Caco-2 (cell line): ENCODE data around the gene FBXL16. TPM values are rescaled to one million over a fixed set of nuclear protein-coding genes. Genes with fewer than 3 reads are reported as not detected.

Source experiments
- BruUV-seq: library from RNA; stranded (reverse); fragments of 400-500 nt; replicated peaks from 2 replicates; lab custom pipeline; 2021; lab: Mats Ljungman, UMichigan
- CTCF ChIA-PET: fragments of 300-600 bp; sonication (Branson Sonifier 250); formaldehyde crosslinking; loops from one replicate; lab custom pipeline; 2022; ENCODE audit warnings: antibody characterized with exemption; lab: Charles Lee
- POLR2A ChIA-PET: fragments of 300-600 bp; sonication (Branson Sonifier 250); formaldehyde crosslinking; loops from one replicate; lab custom pipeline; 2022; ENCODE audit warnings: antibody characterized with exemption; lab: Charles Lee
- DNase-seq, 2 experiments: peaks; one replicate each; pipeline versions ENCODE4 v3.0.0 to v3.0.0-alpha.2; 2020 to 2022
- H3K27me3 ChIP-seq: replicated peaks from 2 replicates; pipeline ENCODE4 v1.6.0; 2011; ENCODE audit warnings: low read length; ENCODE audit not compliant: control insufficient read depth, insufficient read depth
- H3K36me3 ChIP-seq: 2 replicates; pipeline ENCODE4 v1.5.1; 2011; ENCODE audit warnings: low read length; ENCODE audit not compliant: control insufficient read depth, insufficient read depth
- H3K4me1 ChIP-seq: fragments of 250-450 bp; sonication (Bioruptor Pico); 2 replicates; pipeline ENCODE4 v1.5.1; 2020; ENCODE audit warnings: mild to moderate bottlenecking
- H3K4me3 ChIP-seq: 2 replicates; pipeline ENCODE4 v1.5.1; 2011; ENCODE audit warnings: low read depth, mild to moderate bottlenecking, control low read depth, low read length
- H3K9me3 ChIP-seq: fragments of 250-450 bp; sonication (Bioruptor Pico); 2 replicates; pipeline ENCODE4 v1.5.1; 2020; ENCODE audit warnings: mild to moderate bottlenecking, moderate library complexity
- H3K27ac Mint-ChIP-seq: one replicate; pipeline ENCODE4 v1.8.0; 2022; ENCODE audit warnings: mixed read lengths; ENCODE audit not compliant: unreplicated experiment
- H3K27me3 Mint-ChIP-seq: one replicate; pipeline ENCODE4 v1.8.0; 2022; ENCODE audit warnings: mixed read lengths; ENCODE audit not compliant: insufficient read depth, unreplicated experiment
- H3K36me3 Mint-ChIP-seq: one replicate; pipeline ENCODE4 v1.8.0; 2022; ENCODE audit warnings: mild to moderate bottlenecking, mixed read lengths; ENCODE audit not compliant: insufficient read depth, unreplicated experiment
- H3K4me1 Mint-ChIP-seq: one replicate; pipeline ENCODE4 v1.8.0; 2022; ENCODE audit warnings: low read depth, mixed read lengths; ENCODE audit not compliant: unreplicated experiment
- H3K4me3 Mint-ChIP-seq: one replicate; pipeline ENCODE4 v1.8.0; 2022; ENCODE audit warnings: mild to moderate bottlenecking, moderate library complexity, mixed read lengths; ENCODE audit not compliant: unreplicated experiment
- H3K9me3 Mint-ChIP-seq: one replicate; pipeline ENCODE4 v1.8.0; 2022; ENCODE audit warnings: mixed read lengths; ENCODE audit not compliant: unreplicated experiment
- CTCF ChIP-seq, 2 experiments: fragments of 200-600 bp in 1 of 2; IDR thresholded peaks; 1 replicate in 1 of 2; 2 replicates in 1 of 2; pipeline versions ENCODE4 v1.5.1 to v1.8.0; 2011 to 2022; ENCODE audit warnings: antibody characterized with exemption in 1 of 2, control low read depth in 1 of 2, inconsistent platforms in 1 of 2, low read depth in 1 of 2, low read length in 1 of 2, mild to moderate bottlenecking in 1 of 2, moderate library complexity in 1 of 2; ENCODE audit not compliant: insufficient read depth in 1 of 2, severe bottlenecking in 1 of 2, unreplicated experiment in 1 of 2
- intact Hi-C: fragments of 100-400 bp; cut with micrococcal nuclease; formaldehyde crosslinking; loops from one replicate; pipeline ENCODE4 v1.10.0; 2022; ENCODE audit not compliant: unreplicated experiment
- total RNA-seq: library from RNA; stranded (reverse); gene quantifications from 2 replicates; pipeline ENCODE4 v1.2.3, GENCODE V29; 2022

FBXL16 gene
- total RNA-seq, 1 experiment from 2014 or later = 10.5 TPM

- Mint-ChIP-seq H3K9me3 (no peaks in the 10 kb centered on the region), H3K36me3 (peaks cover 36% of the 10 kb centered on the region), H3K4me3 (no peak overlapping the region), H3K4me1 (no peaks in the 10 kb centered on the region), H3K27ac (no peak overlapping the region), H3K27me3 (no peaks in the 10 kb centered on the region)
- TF ChIP-seq CTCF (IDR thresholded peaks at IDR 0.05; ENCODE audit: insufficient read depth in 1 of 2, low read depth in 1 of 2, low read length in 1 of 2, severe bottlenecking in 1 of 2, unreplicated experiment in 1 of 2) = no peak
- intact Hi-C loops = no loop called here
- Histone ChIP-seq H3K4me3 (no peak overlapping the region), H3K36me3 (peaks cover 1% of the 10 kb centered on the region), H3K27me3 (no peaks in the 10 kb centered on the region), H3K9me3 (no peaks in the 10 kb centered on the region), H3K4me1 (peaks cover 15% of the 10 kb centered on the region; the same call in 1 of the 2 replicates)
- no peak for DNase-seq
- CTCF ChIA-PET = no interaction called here
- no TSS peak for BruUV-seq
- POLR2A ChIA-PET = no interaction called here
These were observed 29.1 kb downstream of the FBXL16 start for GRCh38 chr16:676565-676902.

DNA sequence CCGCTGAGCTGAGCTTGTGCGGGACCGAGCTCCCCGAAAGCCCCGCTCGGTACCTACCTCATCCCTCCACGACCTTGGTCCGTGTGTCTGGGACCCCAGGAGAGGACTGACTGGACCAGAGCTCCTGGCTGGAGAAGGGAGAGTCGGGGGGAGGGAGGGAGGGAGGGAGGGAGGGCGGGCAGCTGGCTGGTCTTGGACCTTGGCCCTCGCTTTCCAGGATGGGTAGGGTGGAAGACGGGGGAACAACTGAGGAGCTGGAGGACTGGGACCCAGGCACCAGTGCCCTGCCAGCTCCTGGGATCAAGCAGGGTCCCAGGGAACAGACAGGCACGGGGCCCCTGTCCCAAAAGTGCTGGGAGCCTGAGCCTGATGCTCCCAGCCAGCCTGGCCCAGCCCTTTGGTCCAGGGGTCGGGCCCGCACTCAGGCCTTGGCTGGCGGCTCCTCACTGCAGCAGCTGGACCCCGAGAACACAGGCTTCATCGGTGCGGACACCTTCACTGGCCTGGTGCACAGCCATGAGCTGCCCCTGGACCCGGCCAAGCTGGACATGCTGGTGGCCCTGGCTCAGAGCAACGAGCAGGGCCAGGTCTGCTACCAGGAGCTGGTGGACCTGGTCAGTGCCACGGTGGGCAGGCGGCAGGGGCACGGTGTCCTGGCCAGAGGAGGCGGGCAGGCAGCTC is 29.6 kb downstream of the FBXL16 start:
- Mint-ChIP-seq H3K4me1 (no peaks in the 10 kb centered on the region), H3K36me3 (peaks cover 33% of the 10 kb centered on the region), H3K27ac (no peak overlapping the region), H3K27me3 (no peaks in the 10 kb centered on the region), H3K4me3 (no peak overlapping the region), H3K9me3 (no peaks in the 10 kb centered on the region)
- ChIA-PET POLR2A (interaction anchor here (0.6 kb wide), 1 partner anchor 45 kb away, joined by 3 read pairs; no protein-coding TSS in a partner anchor), CTCF (no interaction called here)
- no peaks in the 10 kb centered on the region for H3K27me3 ChIP-seq
- H3K36me3 ChIP-seq = peaks cover 1% of the 10 kb centered on the region
- no peaks in the 10 kb centered on the region for H3K9me3 ChIP-seq
- H3K4me1 ChIP-seq = 0 out of 2 replicates have a peak, but pooled peaks cover 10% of the 10 kb centered on the region
- H3K4me3 ChIP-seq = peak overlapping the region; percentile 23; the same call in 1 of the 2 replicates
- no peak for DNase-seq
- TF ChIP-seq CTCF (IDR thresholded peaks at IDR 0.05; ENCODE audit: insufficient read depth in 1 of 2, low read depth in 1 of 2, low read length in 1 of 2, severe bottlenecking in 1 of 2, unreplicated experiment in 1 of 2) = no peak
- no TSS peak for BruUV-seq
- intact Hi-C loops = no loop called here

DNA sequence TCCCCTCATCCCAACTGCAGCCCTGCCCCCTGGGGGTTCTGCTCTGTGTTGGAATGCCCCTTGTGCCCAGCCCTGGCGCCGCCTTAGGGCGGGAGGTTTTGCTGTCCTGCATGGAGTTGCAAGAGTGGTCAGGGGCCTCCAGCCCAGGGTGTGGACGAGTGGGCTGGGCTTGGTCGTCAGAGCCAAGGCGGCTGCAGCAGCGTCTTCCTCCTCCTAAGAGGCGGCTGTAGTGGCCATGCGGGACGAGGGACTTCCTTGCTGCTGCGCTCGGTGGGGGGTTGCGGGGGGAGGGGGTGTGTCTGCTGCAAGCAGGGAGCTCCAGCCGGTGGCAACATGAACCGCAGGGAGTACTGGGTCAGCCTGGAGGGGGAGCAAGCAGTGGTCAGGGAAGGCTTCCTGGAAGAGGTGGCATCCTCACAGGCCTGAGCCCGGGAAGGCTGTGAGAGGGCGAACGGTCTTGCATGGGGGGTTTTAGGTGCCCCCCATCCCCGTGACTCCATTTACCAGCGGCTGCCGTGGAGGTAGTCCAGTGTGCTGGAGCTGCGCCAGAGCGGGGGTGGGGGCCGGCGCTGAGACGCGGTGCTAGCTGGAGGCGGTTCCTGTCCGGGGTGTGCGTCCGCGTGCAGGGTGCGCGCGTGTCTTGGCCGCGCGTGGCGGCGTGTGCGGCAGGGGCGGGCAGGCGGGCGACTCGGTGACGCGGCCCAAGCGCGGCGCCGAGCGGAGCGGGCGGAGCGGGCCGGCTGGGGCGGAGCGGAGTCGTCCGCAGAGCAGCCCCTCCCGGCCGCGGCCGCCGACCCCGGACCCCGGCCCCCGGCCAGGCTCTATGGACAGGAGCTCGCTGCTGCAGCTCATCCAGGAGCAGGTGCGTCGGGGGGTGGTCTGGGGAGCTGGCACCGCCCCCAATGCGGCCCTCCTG is 30.4 kb downstream of the FBXL16 start, which contains the start of gene RHBDL1:
RHBDL1 (plus strand) TSS at position 704 of the 916 bp plus-strand sequence; CDS start at position 824, 120 bp downstream.
- H3K36me3 Mint-ChIP-seq = peaks cover 30% of the 10 kb centered on the region
- no peak for TF ChIP-seq CTCF (IDR thresholded peaks at IDR 0.05; ENCODE audit: insufficient read depth in 1 of 2, low read depth in 1 of 2, low read length in 1 of 2, severe bottlenecking in 1 of 2, unreplicated experiment in 1 of 2)
- Histone ChIP-seq H3K9me3 (no peaks in the 10 kb centered on the region), H3K27me3 (no peaks in the 10 kb centered on the region), H3K4me3 (peak within 1 kb of the TSS; percentile 26), H3K36me3 (peaks cover 2% of the 10 kb centered on the region), H3K4me1 (0 out of 2 replicates have a peak, but pooled peaks cover 7% of the 10 kb centered on the region)
- POLR2A ChIA-PET = interaction anchor here (0.6 kb wide), 1 partner anchor 46 kb away, joined by 3 read pairs; no protein-coding TSS in a partner anchor
- no TSS peak for BruUV-seq
- H3K4me1 Mint-ChIP-seq = no peaks in the 10 kb centered on the region
- peak within 1 kb of the TSS; percentile 53 for H3K4me3 Mint-ChIP-seq
- no peak for DNase-seq
- no peak within 1 kb of the TSS for H3K27ac Mint-ChIP-seq
- intact Hi-C loops = no loop called here
- no peaks in the 10 kb centered on the region for H3K27me3 Mint-ChIP-seq
- no peaks in the 10 kb centered on the region for H3K9me3 Mint-ChIP-seq
- CTCF ChIA-PET = no interaction called here
